ENCODE measurements around the gene FCGR1A. TPM values are rescaled to one million over a fixed set of nuclear protein-coding genes. Genes with fewer than 3 reads are reported as not detected.
"Not testable (repeated sequence)": the region's sequence is repeated elsewhere in the genome, so short reads cannot be mapped to it uniquely, and the experiment has no call there.

The FCGR1A gene
- total RNA-seq, 1 experiment from 2014 or later, result not detected

- not testable (repeated sequence) for H3K36me3 ChIP-seq (ENCODE audit: insufficient read depth, low read length); H3K79me2 ChIP-seq (ENCODE audit: low read length); H3K4me3 ChIP-seq (ENCODE audit: low read length); H3K4me1 ChIP-seq (ENCODE audit: low read length); H3K27ac ChIP-seq (ENCODE audit: low read length); H3K9me3 ChIP-seq (ENCODE audit: low read length); DNase-seq; H3K27me3 ChIP-seq (ENCODE audit: low read length); H3K9ac ChIP-seq (ENCODE audit: low read length); H2AFZ ChIP-seq (ENCODE audit: low read length); H3K9me2 ChIP-seq (replicated peaks; ENCODE audit: insufficient read depth, low read length); H3K4me2 ChIP-seq (ENCODE audit: low read depth, low read length, poor library complexity, severe bottlenecking); H4K20me1 ChIP-seq (ENCODE audit: insufficient read depth, low read depth, low read length)
These were observed 11.8 kb upstream of the FCGR1A start for GRCh38 chr1:149770661-149771060.

- not testable (repeated sequence) for H3K4me3 ChIP-seq (ENCODE audit: low read length); DNase-seq
These were observed 10.7 kb upstream of the FCGR1A start for GRCh38 chr1:149771653-149772425.

GRCh38 chr1:149775510-149776147, 6.9 kb upstream of the FCGR1A start:
- H2AFZ ChIP-seq (ENCODE audit: low read length); H3K4me2 ChIP-seq (ENCODE audit: low read depth, low read length, poor library complexity, severe bottlenecking); H3K4me3 ChIP-seq (ENCODE audit: low read length); H4K20me1 ChIP-seq (ENCODE audit: insufficient read depth, low read depth, low read length); DNase-seq; H3K36me3 ChIP-seq (ENCODE audit: insufficient read depth, low read length); H3K9me3 ChIP-seq (ENCODE audit: low read length); H3K27me3 ChIP-seq (ENCODE audit: low read length); H3K4me1 ChIP-seq (ENCODE audit: low read length); H3K27ac ChIP-seq (ENCODE audit: low read length); H3K9ac ChIP-seq (ENCODE audit: low read length); H3K79me2 ChIP-seq (ENCODE audit: low read length); H3K9me2 ChIP-seq (replicated peaks; ENCODE audit: insufficient read depth, low read length): not testable (repeated sequence)

More at GRCh38 chr1:149771653-149772425, 10.7 kb upstream of the FCGR1A start:
- H3K27ac ChIP-seq (ENCODE audit: low read length); H3K4me2 ChIP-seq (ENCODE audit: low read depth, low read length, poor library complexity, severe bottlenecking); H3K4me1 ChIP-seq (ENCODE audit: low read length); H3K79me2 ChIP-seq (ENCODE audit: low read length); H3K27me3 ChIP-seq (ENCODE audit: low read length); H3K36me3 ChIP-seq (ENCODE audit: insufficient read depth, low read length); H2AFZ ChIP-seq (ENCODE audit: low read length); H3K9ac ChIP-seq (ENCODE audit: low read length); H3K9me2 ChIP-seq (replicated peaks; ENCODE audit: insufficient read depth, low read length); H4K20me1 ChIP-seq (ENCODE audit: insufficient read depth, low read depth, low read length); H3K9me3 ChIP-seq (ENCODE audit: low read length): not testable (repeated sequence)

- H3K9me3 ChIP-seq (ENCODE audit: low read length); H3K9me2 ChIP-seq (replicated peaks; ENCODE audit: insufficient read depth, low read length); H3K36me3 ChIP-seq (ENCODE audit: insufficient read depth, low read length); H4K20me1 ChIP-seq (ENCODE audit: insufficient read depth, low read depth, low read length); H2AFZ ChIP-seq (ENCODE audit: low read length); H3K4me1 ChIP-seq (ENCODE audit: low read length); H3K4me3 ChIP-seq (ENCODE audit: low read length); H3K27ac ChIP-seq (ENCODE audit: low read length); H3K9ac ChIP-seq (ENCODE audit: low read length); DNase-seq; H3K4me2 ChIP-seq (ENCODE audit: low read depth, low read length, poor library complexity, severe bottlenecking); H3K79me2 ChIP-seq (ENCODE audit: low read length); H3K27me3 ChIP-seq (ENCODE audit: low read length): not testable (repeated sequence)
These were observed 5.4 kb upstream of the FCGR1A start for GRCh38 chr1:149777084-149777483.

DNA sequence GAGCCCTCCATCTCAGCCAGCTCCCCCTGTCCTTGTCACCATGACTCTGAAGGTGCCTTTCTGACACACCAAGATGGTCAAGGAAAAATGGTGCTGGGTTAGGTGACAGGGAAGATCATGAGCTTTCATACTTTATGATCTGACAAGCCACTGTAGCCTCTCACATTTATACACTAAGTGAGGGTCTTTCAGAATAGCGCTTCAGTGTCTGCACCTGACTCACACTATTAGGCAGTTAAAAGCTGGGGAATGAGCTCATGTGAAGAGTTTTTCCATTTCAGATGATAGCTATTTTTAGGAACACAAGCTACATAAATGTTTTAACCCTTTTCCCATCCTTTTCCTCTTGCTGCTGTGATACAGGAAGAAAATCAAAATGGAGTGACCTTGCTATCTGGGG, 4.2 kb upstream of the FCGR1A start:
- not testable (repeated sequence) for H3K9me2 ChIP-seq (replicated peaks; ENCODE audit: insufficient read depth, low read length); H3K27me3 ChIP-seq (ENCODE audit: low read length); H3K4me2 ChIP-seq (ENCODE audit: low read depth, low read length, poor library complexity, severe bottlenecking); H3K79me2 ChIP-seq (ENCODE audit: low read length); H3K4me1 ChIP-seq (ENCODE audit: low read length); H3K9ac ChIP-seq (ENCODE audit: low read length); H2AFZ ChIP-seq (ENCODE audit: low read length); DNase-seq; H3K4me3 ChIP-seq (ENCODE audit: low read length); H3K36me3 ChIP-seq (ENCODE audit: insufficient read depth, low read length); H3K27ac ChIP-seq (ENCODE audit: low read length); H3K9me3 ChIP-seq (ENCODE audit: low read length); H4K20me1 ChIP-seq (ENCODE audit: insufficient read depth, low read depth, low read length)

DNA sequence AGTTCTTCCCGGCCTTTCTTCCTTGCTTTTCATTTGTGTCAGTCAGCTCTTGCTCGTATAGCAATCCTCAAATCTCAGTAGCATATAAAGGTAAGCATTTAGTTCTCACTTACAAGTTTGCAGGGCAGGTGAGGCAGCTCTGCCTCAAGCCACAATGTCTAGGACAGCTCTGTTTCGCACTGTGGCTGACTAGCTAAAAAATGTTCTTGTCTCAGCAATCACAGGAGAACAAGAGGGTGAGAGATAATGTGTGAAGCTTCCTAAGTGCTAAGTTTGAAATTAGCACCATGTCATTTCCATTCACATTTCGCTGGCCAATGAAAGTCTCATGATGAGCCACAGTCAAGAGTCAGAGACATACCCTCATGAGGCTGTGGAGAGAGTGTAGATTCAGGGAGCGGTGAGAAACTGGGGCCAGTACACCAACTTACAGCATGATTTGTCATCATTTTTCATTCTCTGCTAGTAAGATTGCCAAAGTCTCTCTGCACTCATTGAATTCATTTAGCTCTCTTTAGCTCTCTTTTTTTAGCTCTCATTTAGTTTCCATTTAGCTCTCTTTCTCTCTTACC, 995 bp upstream of the FCGR1A start:
- H3K79me2 ChIP-seq (ENCODE audit: low read length); H3K4me1 ChIP-seq (ENCODE audit: low read length); H3K4me2 ChIP-seq (ENCODE audit: low read depth, low read length, poor library complexity, severe bottlenecking); H3K27me3 ChIP-seq (ENCODE audit: low read length); DNase-seq; H3K9me2 ChIP-seq (replicated peaks; ENCODE audit: insufficient read depth, low read length); H4K20me1 ChIP-seq (ENCODE audit: insufficient read depth, low read depth, low read length); H3K9me3 ChIP-seq (ENCODE audit: low read length); H3K27ac ChIP-seq (ENCODE audit: low read length); H2AFZ ChIP-seq (ENCODE audit: low read length); H3K4me3 ChIP-seq (ENCODE audit: low read length); H3K36me3 ChIP-seq (ENCODE audit: insufficient read depth, low read length); H3K9ac ChIP-seq (ENCODE audit: low read length): not testable (repeated sequence)

- not testable (repeated sequence) for H2AFZ ChIP-seq (ENCODE audit: low read length); DNase-seq; H3K9ac ChIP-seq (ENCODE audit: low read length); H3K27ac ChIP-seq (ENCODE audit: low read length); H3K4me2 ChIP-seq (ENCODE audit: low read depth, low read length, poor library complexity, severe bottlenecking); H4K20me1 ChIP-seq (ENCODE audit: insufficient read depth, low read depth, low read length); H3K27me3 ChIP-seq (ENCODE audit: low read length); H3K4me3 ChIP-seq (ENCODE audit: low read length); H3K36me3 ChIP-seq (ENCODE audit: insufficient read depth, low read length); H3K79me2 ChIP-seq (ENCODE audit: low read length); H3K4me1 ChIP-seq (ENCODE audit: low read length); H3K9me3 ChIP-seq (ENCODE audit: low read length); H3K9me2 ChIP-seq (replicated peaks; ENCODE audit: insufficient read depth, low read length)
These were observed 795 bp downstream of the FCGR1A start for GRCh38 chr1:149783289-149783688.

DNA sequence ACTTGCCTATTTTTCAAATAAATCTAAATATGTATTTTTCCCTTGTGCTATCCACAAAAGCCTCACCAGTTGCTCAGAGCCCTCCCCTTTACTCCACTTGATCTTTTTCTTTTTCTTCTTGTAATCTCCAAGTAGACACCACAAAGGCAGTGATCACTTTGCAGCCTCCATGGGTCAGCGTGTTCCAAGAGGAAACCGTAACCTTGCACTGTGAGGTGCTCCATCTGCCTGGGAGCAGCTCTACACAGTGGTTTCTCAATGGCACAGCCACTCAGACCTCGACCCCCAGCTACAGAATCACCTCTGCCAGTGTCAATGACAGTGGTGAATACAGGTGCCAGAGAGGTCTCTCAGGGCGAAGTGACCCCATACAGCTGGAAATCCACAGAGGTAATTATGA, 1.4 kb downstream of the FCGR1A start:
- not testable (repeated sequence) for H3K4me2 ChIP-seq (ENCODE audit: low read depth, low read length, poor library complexity, severe bottlenecking); H2AFZ ChIP-seq (ENCODE audit: low read length); DNase-seq

More for the DNA sequence above, 1.4 kb downstream of the FCGR1A start:
- H3K9me2 ChIP-seq (replicated peaks; ENCODE audit: insufficient read depth, low read length); H3K79me2 ChIP-seq (ENCODE audit: low read length); H3K4me1 ChIP-seq (ENCODE audit: low read length); H3K36me3 ChIP-seq (ENCODE audit: insufficient read depth, low read length); H3K4me3 ChIP-seq (ENCODE audit: low read length); H4K20me1 ChIP-seq (ENCODE audit: insufficient read depth, low read depth, low read length); H3K9ac ChIP-seq (ENCODE audit: low read length); H3K9me3 ChIP-seq (ENCODE audit: low read length); H3K27ac ChIP-seq (ENCODE audit: low read length); H3K27me3 ChIP-seq (ENCODE audit: low read length): not testable (repeated sequence)

All from Karpas-422 (cell line).